Common myeloid progenitor, CD34-positive (primary cell): ENCODE measurements around the gene GRIP2.

ENCODE experiments used
- CTCF ChIA-PET: fragments of 350-600 bp; sonication (Branson Sonifier 250); formaldehyde crosslinking; loops from one replicate; lab custom pipeline; 2021; ENCODE audit warnings: antibody characterized with exemption; lab: Charles Lee
- POLR2A ChIA-PET: fragments of 350-600 bp; sonication (Branson Sonifier 250); formaldehyde crosslinking; loops from one replicate; lab custom pipeline; 2021; ENCODE audit warnings: antibody characterized with exemption; lab: Charles Lee
- DNase-seq, 3 donors: peaks; one replicate each; pipeline versions ENCODE4 v3.0.0 to v3.0.0-alpha.2; 2013
- H3K27ac ChIP-seq, 2 experiments: 1 replicate in 1 of 2; 2 replicates in 1 of 2; pipeline ENCODE4 v1.7.0; 2013; ENCODE audit warnings: inconsistent platforms in 2 of 2, low read length in 2 of 2, mild to moderate bottlenecking in 2 of 2, low read depth in 1 of 2, moderate library complexity in 1 of 2; ENCODE audit not compliant: severe bottlenecking in 2 of 2, insufficient read depth in 1 of 2, poor library complexity in 1 of 2
- H3K27me3 ChIP-seq, 5 experiments: replicated peaks in 2 of 5; 1 replicate in 3 of 5; 2 replicates in 2 of 5; pipeline versions ENCODE4 v1.6.1 to v1.7.0; 2013; ENCODE audit warnings: low read length in 4 of 5, mild to moderate bottlenecking in 2 of 5, moderate library complexity in 2 of 5, inconsistent platforms in 1 of 5; ENCODE audit not compliant: insufficient read depth in 5 of 5, control insufficient read depth in 4 of 5
- H3K36me3 ChIP-seq, 4 experiments: 1 replicate in 2 of 4; 2 replicates in 2 of 4; pipeline versions ENCODE4 v1.6.1 to v1.7.0; 2013; ENCODE audit warnings: low read length in 3 of 4, control low read depth in 1 of 4, mild to moderate bottlenecking in 1 of 4; ENCODE audit not compliant: control insufficient read depth in 4 of 4, insufficient read depth in 4 of 4
- H3K4me1 ChIP-seq, 4 experiments: 1 replicate in 3 of 4; 2 replicates in 1 of 4; pipeline versions ENCODE4 v1.6.1 to v1.7.1; 2013; ENCODE audit warnings: low read length in 3 of 4, mild to moderate bottlenecking in 3 of 4, control low read depth in 1 of 4, inconsistent platforms in 1 of 4, moderate library complexity in 1 of 4; ENCODE audit not compliant: control insufficient read depth in 4 of 4, insufficient read depth in 4 of 4; ENCODE audit errors: control extremely low read depth in 1 of 4
- H3K4me3 ChIP-seq, 7 experiments: 1 replicate in 4 of 7; 2 replicates in 3 of 7; pipeline versions ENCODE4 v1.5.1 to v1.7.0; 2013; ENCODE audit warnings: mild to moderate bottlenecking in 7 of 7, low read length in 6 of 7, moderate library complexity in 6 of 7, inconsistent platforms in 2 of 7, low read depth in 2 of 7, control low read depth in 1 of 7; ENCODE audit not compliant: insufficient read depth in 4 of 7, control insufficient read depth in 1 of 7; ENCODE audit errors: extremely low read depth in 1 of 7
- H3K9me3 ChIP-seq, 5 experiments: 1 replicate in 4 of 5; 2 replicates in 1 of 5; pipeline versions ENCODE4 v1.6.1 to v1.7.1; 2013; ENCODE audit warnings: low read length in 4 of 5, mild to moderate bottlenecking in 2 of 5, inconsistent platforms in 1 of 5, low read depth in 1 of 5, moderate library complexity in 1 of 5; ENCODE audit not compliant: control insufficient read depth in 4 of 5, insufficient read depth in 2 of 5; ENCODE audit errors: control extremely low read depth in 1 of 5
- WGBS: methylation state at CpG from one replicate; pipeline ENCODE4 v1.1.5; 2013; ENCODE audit not compliant: insufficient coverage; 5-methylcytosine and 5-hydroxymethylcytosine counted together

Gene GRIP2

DNA sequence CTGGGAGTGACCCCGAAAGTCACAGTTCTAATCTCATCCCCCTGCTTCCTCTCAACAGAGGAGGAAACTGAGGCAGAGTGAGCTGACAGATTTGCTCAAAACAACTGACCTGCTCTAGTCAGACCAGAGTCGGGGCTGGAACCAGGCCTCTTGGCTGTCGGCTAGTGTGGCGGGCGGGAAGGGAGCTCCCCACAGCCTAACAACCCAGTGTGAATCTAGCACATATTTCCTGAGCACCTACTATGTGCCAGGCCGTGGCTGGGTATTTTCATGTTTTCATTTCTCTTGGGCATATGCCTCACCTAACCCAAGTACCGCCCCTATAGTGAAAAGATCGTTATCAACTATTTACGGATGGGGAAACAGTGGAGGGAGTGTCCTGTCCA is 27.2 kb downstream of the GRIP2 start:
- WGBS, result 63% methylated on average over 8 of the region's 9 CpGs
- CTCF ChIA-PET, result interaction anchor here (0.8 to 1.3 kb wide), 8 partner anchors 12 to 424 kb away, joined by 3 to 4 read pairs (median 3); no protein-coding TSS in a partner anchor
- no peak for DNase-seq
- Histone ChIP-seq H3K4me3 (no peak overlapping the region), H3K27me3 (no peaks in the 10 kb centered on the region), H3K36me3 (no peaks in the 10 kb centered on the region), H3K9me3 (no peaks in the 10 kb centered on the region), H3K27ac (no peak overlapping the region), H3K4me1 (no peaks in the 10 kb centered on the region)
- POLR2A ChIA-PET, result no interaction called here

DNA sequence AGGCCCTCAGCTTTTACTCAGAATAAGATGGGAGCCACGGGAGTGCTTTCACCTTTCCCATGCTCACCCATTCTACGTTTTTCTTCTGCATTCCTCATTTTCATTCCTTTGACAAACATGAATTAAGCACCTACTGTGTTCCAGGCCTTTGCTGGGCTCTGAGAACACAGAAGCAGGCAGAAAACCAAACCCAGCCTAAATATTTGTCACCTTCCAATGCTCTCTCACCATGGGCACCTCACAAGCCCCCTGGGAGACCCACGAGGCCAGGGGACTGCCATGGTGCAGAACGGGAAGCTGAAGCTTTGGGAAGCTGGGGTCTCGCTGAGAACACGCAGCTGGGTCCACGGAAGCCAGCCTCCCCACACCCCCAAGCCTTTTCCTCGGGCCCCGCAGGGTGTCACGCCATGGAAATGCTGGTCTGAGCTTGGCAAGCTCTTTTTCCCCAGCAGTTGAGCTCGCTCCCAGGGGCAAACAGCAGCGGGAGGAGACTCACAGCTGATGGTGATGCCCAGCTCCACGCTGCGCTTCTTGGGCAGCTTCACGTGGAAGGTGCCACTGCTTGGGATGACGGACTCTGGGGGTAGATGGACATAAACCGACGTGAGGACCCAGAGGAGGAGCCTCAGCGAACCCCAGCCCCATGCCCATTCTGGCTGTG is 27.7 kb downstream of the GRIP2 start:
- 89% methylated on average over 18 of the region's 19 CpGs for WGBS
- Histone ChIP-seq H3K4me3 (no peak overlapping the region), H3K27me3 (no peaks in the 10 kb centered on the region), H3K27ac (no peak overlapping the region), H3K9me3 (no peaks in the 10 kb centered on the region), H3K4me1 (no peaks in the 10 kb centered on the region), H3K36me3 (no peaks in the 10 kb centered on the region)
- CTCF ChIA-PET, result interaction anchor here (0.9 to 4.7 kb wide), 6 partner anchors 7 to 423 kb away, joined by 3 to 17 read pairs (median 3); no protein-coding TSS in a partner anchor
- POLR2A ChIA-PET, result interaction anchor here (0.7 kb wide), 1 partner anchor 436 kb away, joined by 3 read pairs; no protein-coding TSS in a partner anchor
- DNase-seq, result no peak

DNA sequence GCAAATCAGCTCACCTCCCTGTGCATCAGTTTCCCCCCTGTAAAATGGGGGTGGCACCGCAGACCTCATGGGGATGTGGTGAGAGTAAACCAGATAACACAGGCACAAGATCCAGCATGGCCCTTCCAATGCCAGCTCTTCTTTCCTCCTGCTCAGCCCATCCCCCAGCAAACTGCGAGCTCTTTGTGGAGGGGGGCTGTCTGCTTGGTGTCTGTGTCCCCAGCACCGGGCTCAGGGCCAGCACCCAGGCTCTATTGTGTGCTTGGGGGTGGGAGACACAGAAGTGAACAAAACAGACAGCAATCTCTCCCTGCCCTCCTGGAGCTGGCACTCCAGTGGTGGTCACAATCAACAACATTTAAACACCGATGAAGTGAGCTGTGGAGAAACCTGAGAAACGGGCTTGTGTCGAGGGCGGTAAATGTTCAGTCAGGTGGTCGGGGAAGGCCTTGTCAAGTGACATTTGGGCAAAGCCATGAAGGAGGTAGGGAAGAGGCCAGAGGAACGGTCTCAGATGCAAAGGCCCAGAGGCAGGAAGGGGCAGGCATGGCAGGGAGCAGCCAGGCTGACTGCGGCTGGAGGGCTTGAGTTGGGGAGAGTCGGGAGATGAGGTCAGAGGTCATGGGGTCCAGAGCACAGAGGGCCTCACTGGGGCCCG is 28.4 kb downstream of the GRIP2 start:
- no peaks in the 10 kb centered on the region for H3K4me1 ChIP-seq
- 88% methylated on average over 9 of the region's 12 CpGs for WGBS
- H3K9me3 ChIP-seq, result no peaks in the 10 kb centered on the region
- no peak overlapping the region for H3K27ac ChIP-seq
- CTCF ChIA-PET, result interaction anchor here (0.7 to 4.7 kb wide), 8 partner anchors 8 to 162 kb away, joined by 3 to 26 read pairs (median 4); no protein-coding TSS in a partner anchor
- no peak for DNase-seq
- H3K4me3 ChIP-seq, result no peak overlapping the region
- H3K27me3 ChIP-seq, result no peaks in the 10 kb centered on the region
- POLR2A ChIA-PET, result interaction anchor here (0.7 kb wide), 1 partner anchor 436 kb away, joined by 3 read pairs; no protein-coding TSS in a partner anchor
- no peaks in the 10 kb centered on the region for H3K36me3 ChIP-seq

DNA sequence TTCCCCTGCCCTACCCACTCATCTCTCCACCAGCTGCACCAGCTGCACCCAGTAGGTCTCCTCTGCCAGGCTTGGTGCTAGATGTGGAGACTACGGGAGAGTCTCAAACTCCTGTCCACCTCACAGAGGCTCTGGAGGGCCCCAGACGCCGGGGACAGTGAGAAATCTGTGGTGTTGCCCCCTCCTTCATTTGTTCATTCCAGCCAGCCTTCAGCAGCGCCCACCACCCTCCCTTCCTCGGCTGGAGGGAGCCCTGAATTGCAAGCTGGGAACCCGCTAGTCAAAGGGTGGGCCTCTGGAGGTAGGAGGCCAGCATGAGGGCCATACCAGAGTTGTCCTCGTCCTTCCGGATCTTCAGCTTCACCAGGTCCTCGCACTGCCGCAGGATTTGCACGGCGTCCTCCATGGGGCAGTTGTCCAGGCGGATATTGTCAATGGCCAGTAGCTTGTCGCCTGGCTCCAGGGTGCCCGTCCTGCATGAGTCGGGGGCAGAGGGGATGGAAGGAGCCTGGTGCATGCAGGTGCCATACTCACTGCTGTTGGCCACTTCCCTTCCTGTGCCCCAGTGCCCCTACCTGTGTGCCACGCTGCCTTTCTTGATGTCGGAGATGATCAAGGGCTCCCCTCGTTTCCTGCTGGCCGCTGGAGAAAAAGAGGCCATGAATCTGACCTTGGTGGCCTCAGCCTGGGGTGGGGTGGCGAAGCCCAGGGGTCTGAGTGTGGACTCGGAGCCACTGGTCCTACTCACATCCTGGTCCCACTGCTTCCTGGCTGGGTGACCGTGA is 29.1 kb downstream of the GRIP2 start:
- DNase-seq, result no peak
- no peaks in the 10 kb centered on the region for H3K36me3 ChIP-seq

DNA sequence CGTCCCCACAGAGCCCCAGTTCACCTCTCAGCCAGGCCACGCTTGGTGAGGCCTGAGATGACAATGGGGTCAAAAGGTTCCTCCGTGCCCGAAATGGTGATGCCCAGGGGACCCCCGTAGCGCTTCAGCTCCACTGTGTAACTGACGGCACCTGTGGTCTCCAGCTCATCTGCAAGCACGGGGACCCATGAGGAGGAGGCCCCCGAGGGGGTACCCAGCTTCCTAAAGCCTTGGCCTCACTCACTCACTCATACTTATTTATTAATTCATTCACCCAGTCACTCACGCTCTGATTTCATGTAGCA is 30.4 kb downstream of the GRIP2 start:
- Histone ChIP-seq H3K4me1 (no peaks in the 10 kb centered on the region), H3K4me3 (no peak overlapping the region), H3K27ac (no peak overlapping the region), H3K36me3 (no peaks in the 10 kb centered on the region), H3K9me3 (no peaks in the 10 kb centered on the region), H3K27me3 (no peaks in the 10 kb centered on the region)
- 91% methylated on average over 10 of the region's 10 CpGs for WGBS
- DNase-seq, result no peak
- ChIA-PET CTCF (interaction anchor here (0.8 to 4.7 kb wide), 7 partner anchors 10 to 139 kb away, joined by 3 to 26 read pairs (median 9); no protein-coding TSS in a partner anchor), POLR2A (no interaction called here)

More for the DNA sequence above, 29.1 kb downstream of the GRIP2 start:
- ChIA-PET POLR2A (no interaction called here), CTCF (interaction anchor here (0.7 to 4.7 kb wide), 7 partner anchors 9 to 163 kb away, joined by 3 to 26 read pairs (median 4); no protein-coding TSS in a partner anchor)
- H3K9me3 ChIP-seq, result no peaks in the 10 kb centered on the region
- H3K4me3 ChIP-seq, result no peak overlapping the region
- no peak overlapping the region for H3K27ac ChIP-seq
- no peaks in the 10 kb centered on the region for H3K4me1 ChIP-seq
- H3K27me3 ChIP-seq, result no peaks in the 10 kb centered on the region
- 93% methylated on average over 23 of the region's 23 CpGs for WGBS

DNA sequence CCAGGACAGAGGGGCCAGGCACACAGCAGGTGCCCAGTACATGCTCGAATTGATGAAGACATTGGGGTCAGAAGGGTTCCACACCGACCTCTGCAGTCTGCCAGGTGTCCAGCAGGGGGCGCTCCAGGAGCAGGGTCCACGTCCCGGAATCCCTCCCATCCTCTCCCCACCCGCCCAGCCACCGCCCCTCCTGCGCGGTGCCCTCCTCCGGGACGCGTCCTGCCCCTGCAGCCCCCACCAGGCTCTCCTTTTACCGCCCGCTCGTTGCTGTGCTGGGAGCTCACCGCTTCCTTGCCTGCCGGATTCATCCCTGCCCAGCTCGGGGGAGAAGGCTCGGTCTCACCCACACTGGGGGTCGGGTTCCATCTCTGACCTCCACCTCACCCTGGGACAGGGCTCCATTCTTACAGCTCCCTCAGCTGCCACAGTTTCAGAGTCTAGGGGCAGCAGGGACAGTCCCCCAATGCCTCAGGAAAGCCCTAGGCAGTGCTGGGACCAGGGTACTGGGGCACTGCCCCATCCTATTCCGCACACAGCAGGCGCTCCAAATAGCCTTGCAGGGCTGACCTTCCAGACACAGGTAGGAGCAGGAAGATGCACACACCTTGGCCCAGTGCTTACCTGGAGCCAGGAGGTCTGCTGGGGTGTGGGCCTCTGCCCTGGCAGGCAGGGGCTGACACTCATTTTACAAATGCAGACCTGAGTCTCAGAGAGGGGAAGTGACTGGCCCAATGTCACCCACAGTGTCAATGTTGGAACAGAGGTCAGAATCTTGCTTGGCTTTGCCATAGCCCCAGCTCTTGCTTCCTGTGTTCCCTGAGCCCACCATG is 31.0 kb downstream of the GRIP2 start:
- no peak overlapping the region for H3K27ac ChIP-seq
- ChIA-PET POLR2A (no interaction called here), CTCF (interaction anchor here (0.7 to 4.7 kb wide), 9 partner anchors 10 to 138 kb away, joined by 3 to 26 read pairs (median 5); no protein-coding TSS in a partner anchor)
- no peaks in the 10 kb centered on the region for H3K9me3 ChIP-seq
- DNase-seq, result peak; percentile 33 to 59 (median 41)
- WGBS, result 37% methylated on average over 18 of the region's 22 CpGs
- no peaks in the 10 kb centered on the region for H3K36me3 ChIP-seq
- H3K27me3 ChIP-seq, result no peaks in the 10 kb centered on the region
- H3K4me1 ChIP-seq, result no peaks in the 10 kb centered on the region
- no peak overlapping the region for H3K4me3 ChIP-seq
